Hypothalamus (tissue), 51 donors: Measurements from ENCODE around the gene FNBP1.

Source experiments
- DNase-seq, 51 donors: peaks; one replicate each; lab custom pipeline; 2025; lab: John Stamatoyannopoulos, UW

The FNBP1 gene

GRCh38 chr9:130049431-130050210 lies 6.6 kb upstream of the FNBP1 start:
- DNase-seq: peak in 3 of 51 donors; percentile 7 to 19 (median 19)

GRCh38 chr9:130045725-130046450 lies 2.9 kb upstream of the FNBP1 start:
- no peak for DNase-seq

GRCh38 chr9:130043654-130044623 lies 950 bp upstream of the FNBP1 start:
- peak in 12 of 51 donors; percentile 29 to 61 (median 48) for DNase-seq

- DNase-seq: peak in 21 of 51 donors; percentile 21 to 70 (median 53)
These were observed 544 bp downstream of the FNBP1 start for GRCh38 chr9:130042406-130042884.

- DNase-seq: peak in 25 of 51 donors; percentile 10 to 66 (median 37)
These were observed 1.2 kb downstream of the FNBP1 start for GRCh38 chr9:130041648-130042405.

GRCh38 chr9:130040984-130041647 lies 1.9 kb downstream of the FNBP1 start:
- no peak for DNase-seq

GRCh38 chr9:130039528-130040147 lies 3.4 kb downstream of the FNBP1 start:
- peak in 3 of 51 donors; percentile 13 to 39 (median 15) for DNase-seq

GRCh38 chr9:130036099-130036498 lies 6.9 kb downstream of the FNBP1 start:
- no peak for DNase-seq

GRCh38 chr9:130034570-130034969 lies 8.4 kb downstream of the FNBP1 start:
- no peak for DNase-seq

GRCh38 chr9:130030651-130031127 lies 12.3 kb downstream of the FNBP1 start:
- no peak for DNase-seq

GRCh38 chr9:130029223-130029973 lies 13.6 kb downstream of the FNBP1 start:
- no peak for DNase-seq

GRCh38 chr9:130028493-130029222 lies 14.3 kb downstream of the FNBP1 start:
- no peak for DNase-seq

GRCh38 chr9:130027533-130028365 lies 15.2 kb downstream of the FNBP1 start:
- no peak for DNase-seq

GRCh38 chr9:130026583-130027340 lies 16.2 kb downstream of the FNBP1 start:
- no peak for DNase-seq

GRCh38 chr9:130024597-130024994 lies 18.4 kb downstream of the FNBP1 start:
- DNase-seq: no peak
